Measurements from ENCODE around the gene PTK7. TPM values are rescaled to one million over a fixed set of nuclear protein-coding genes. Genes with fewer than 3 reads are reported as not detected.

PTK7 gene
- total RNA-seq, 1 donor, result 44.6 TPM

DNA sequence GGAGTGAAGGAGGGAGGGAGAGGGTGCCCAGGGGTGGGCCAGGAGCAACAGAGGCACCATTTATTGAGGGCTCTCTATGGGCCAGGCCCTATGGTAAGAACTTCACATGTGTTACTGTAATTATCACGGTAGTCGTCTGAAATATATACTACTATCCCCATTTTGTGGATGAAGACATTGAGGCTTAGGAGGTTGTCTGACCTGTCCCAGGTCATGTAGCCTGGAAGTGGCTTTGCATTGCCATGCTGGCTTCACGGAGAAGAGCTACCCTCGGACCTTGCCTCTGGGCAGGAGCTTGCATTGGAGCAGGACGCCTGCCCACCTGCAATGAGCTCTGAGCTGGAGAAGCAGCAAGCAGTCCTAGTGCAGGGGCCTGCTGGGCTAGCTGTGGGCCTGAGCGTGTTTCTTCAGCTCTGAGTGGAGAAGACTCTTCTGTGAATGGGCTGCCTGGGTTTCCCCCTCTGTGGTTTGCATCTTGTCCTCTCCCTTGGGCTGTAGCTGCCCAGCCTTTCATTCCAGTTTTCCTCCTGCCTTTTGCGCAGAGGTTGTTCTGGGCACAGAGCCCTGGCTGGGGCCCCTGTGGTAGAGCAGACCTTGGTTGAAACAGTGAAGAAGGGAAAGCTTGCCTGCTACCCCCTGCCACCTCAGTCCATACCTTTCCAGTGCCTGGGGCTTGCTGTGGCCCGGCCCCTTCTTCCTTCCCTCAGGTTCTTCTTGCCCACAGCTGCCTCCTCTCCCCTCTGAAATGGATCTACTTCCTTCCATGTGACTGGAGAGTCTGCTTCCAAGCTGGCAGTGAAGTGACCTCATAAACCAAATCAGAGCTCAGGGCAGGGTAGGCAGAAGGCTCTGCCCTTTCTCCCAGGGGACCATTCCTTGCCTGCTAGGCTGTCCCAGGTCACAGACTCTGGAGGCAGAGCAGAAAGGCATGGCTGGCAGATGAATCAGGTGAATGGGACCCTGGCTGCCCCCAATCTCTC lies 70.9 kb downstream of the PTK7 start:
- TF ChIP-seq, protein P1, sequence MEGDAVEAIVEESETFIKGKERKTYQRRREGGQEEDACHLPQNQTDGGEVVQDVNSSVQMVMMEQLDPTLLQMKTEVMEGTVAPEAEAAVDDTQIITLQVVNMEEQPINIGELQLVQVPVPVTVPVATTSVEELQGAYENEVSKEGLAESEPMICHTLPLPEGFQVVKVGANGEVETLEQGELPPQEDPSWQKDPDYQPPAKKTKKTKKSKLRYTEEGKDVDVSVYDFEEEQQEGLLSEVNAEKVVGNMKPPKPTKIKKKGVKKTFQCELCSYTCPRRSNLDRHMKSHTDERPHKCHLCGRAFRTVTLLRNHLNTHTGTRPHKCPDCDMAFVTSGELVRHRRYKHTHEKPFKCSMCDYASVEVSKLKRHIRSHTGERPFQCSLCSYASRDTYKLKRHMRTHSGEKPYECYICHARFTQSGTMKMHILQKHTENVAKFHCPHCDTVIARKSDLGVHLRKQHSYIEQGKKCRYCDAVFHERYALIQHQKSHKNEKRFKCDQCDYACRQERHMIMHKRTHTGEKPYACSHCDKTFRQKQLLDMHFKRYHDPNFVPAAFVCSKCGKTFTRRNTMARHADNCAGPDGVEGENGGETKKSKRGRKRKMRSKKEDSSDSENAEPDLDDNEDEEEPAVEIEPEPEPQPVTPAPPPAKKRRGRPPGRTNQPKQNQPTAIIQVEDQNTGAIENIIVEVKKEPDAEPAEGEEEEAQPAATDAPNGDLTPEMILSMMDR (IDR thresholded peaks at IDR 0.05; ENCODE audit: insufficient read depth, low read length), result no peak
- DNase-seq (ENCODE audit: low read depth), result no peak
- H3K4me3 ChIP-seq (ENCODE audit: low read depth, low read length), result no peak overlapping the region

DNA sequence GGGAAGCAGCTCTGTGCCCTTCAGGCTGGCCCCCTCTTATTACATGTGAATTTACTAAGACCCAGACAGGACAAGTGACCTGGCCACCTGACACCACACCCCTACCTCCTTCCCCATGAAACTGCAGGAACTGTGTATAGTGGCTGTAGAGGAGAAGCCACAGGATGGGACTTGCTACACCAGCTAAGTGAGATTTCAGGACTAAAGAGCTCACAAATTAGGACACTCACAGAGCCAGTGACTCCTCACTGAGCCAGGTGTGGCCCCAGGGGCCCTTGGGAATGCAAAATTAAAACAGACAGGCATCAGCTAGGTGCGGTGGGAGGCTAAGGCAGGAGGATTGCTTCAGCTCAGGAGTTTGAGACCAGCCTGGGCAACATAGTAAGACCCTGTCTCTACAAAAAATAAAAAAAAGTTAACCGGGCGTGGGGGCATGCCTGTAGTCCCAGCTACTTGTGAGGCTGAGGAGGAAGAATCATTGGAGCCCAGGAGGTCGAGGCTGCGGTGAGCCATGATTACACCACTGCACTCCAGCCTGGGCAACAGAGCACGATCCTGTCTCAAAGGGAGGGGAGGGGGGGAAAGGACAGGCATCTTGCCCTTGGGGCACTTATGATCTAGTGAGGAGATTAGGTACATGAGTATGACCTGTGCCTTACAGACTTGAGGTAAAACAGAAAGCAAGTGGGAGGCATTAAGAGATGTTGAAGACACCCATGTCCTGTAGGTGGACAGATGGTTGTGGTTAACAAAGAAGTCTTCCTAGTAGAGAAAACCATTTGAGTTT lies 71.8 kb downstream of the PTK7 start:
- no peak overlapping the region for H3K4me3 ChIP-seq (ENCODE audit: low read depth, low read length)
- TF ChIP-seq, protein P1 (IDR thresholded peaks at IDR 0.05; ENCODE audit: insufficient read depth, low read length), result no peak
- no peak for DNase-seq (ENCODE audit: low read depth)

DNA sequence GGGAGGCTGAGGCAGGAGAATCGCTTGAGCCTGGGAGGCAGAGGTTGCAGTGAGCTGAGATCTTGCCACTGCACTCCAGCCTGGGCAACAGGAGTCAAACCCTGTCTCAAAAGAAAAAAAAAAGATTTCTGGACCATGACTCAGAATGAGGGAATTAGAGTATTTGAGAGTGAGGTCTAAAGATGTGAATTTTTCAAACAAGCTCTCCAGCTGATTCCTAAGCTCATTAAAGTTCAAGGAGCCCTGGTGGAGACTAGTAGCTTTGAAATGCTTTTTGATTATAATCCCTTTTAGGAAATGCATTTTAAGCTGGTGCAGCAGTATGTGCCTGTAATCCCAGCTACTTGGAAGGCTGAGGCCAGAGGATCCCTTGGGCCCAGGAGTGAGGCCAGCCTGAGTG lies 73.2 kb downstream of the PTK7 start:
- TF ChIP-seq, protein P1 (IDR thresholded peaks at IDR 0.05; ENCODE audit: insufficient read depth, low read length), result no peak
- DNase-seq (ENCODE audit: low read depth), result peak; percentile 32

DNA sequence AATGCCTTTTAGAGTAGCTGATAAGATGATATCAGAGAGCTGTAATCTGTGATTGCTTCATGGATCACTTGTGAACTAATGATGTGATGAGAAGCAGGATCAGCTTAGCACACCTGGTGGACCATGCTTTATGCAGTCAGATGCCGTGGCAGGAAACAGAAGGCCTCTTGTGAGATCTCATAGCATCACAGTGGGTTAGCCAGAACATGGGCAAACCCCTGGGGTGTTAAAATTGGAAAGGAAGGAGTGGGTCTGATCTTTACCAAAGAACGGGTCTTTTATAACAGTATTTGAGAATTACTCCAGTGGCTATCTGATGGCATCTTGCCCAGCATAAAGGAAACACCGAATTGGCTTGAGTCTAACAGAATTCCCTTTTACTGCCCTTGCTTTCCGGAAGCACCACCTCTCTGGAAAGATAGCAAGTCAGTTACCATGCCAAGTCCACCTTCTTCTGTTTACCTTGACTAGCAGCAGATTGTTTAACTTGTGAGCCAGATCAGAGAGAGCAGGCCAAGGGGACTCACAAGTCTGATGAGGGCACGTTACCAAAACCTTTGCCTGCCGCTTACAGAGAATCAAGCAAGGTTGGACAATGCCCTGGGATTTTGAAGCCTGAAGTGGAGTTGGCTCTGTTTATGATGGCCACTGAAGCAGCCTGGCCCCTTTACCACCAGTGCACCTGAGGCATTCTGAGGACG lies 74.1 kb downstream of the PTK7 start:
- DNase-seq (ENCODE audit: low read depth), result peak; percentile 43
- no peak overlapping the region for H3K4me3 ChIP-seq (ENCODE audit: low read depth, low read length)
- TF ChIP-seq, protein P1 (IDR thresholded peaks at IDR 0.05; ENCODE audit: insufficient read depth, low read length), result no peak

More for the DNA sequence above, 73.2 kb downstream of the PTK7 start:
- H3K4me3 ChIP-seq (ENCODE audit: low read depth, low read length), result no peak overlapping the region

DNA sequence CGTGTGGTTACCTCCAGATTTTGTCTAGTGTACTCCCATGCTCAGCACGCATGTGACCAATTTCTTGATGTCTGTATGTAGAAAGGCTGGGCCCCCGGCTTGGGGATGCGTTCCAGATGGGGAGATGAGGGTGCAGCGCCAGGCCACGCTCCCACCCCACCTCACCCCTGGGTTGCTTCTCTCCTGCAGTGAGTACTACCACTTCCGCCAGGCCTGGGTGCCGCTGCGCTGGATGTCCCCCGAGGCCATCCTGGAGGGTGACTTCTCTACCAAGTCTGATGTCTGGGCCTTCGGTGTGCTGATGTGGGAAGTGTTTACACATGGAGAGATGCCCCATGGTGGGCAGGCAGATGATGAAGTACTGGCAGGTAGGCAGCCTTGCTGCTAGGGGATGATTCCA lies 83.5 kb downstream of the PTK7 start:
- TF ChIP-seq, protein P1 (IDR thresholded peaks at IDR 0.05; ENCODE audit: insufficient read depth, low read length), result no peak
- no peak for DNase-seq (ENCODE audit: low read depth)
- no peak overlapping the region for H3K4me3 ChIP-seq (ENCODE audit: low read depth, low read length)

DNA sequence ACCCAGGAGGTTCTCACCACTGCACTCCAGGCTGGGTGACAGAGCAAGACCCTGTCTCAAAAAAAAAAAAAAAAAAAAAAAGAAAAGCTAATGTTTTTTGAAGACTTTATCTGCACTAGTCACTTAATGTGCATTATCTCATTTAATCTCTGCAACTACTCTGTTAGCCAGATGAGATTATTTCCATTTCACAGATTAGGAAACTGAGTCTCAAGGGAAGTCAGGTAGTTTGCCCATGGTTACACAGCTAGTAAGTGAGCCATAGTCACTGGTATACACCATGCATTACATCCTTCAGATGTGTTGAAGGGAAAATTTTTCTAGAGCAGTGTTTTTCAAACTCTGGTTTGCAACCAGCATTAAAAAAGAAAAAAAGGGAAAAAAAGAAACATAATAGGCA lies 87.8 kb downstream of the PTK7 start:
- no peak for DNase-seq (ENCODE audit: low read depth)
- H3K4me3 ChIP-seq (ENCODE audit: low read depth, low read length), result no peak overlapping the region
- TF ChIP-seq, protein P1 (IDR thresholded peaks at IDR 0.05; ENCODE audit: insufficient read depth, low read length), result no peak
